AG09319 (cell line): Measurements from ENCODE around the gene SORBS1.

Source experiments
- DNase-seq: peaks from one replicate; pipeline ENCODE4 v3.0.0-alpha.2; 2010; ENCODE audit warnings: low read depth; ENCODE audit errors: extremely low read depth
- CTCF ChIP-seq: IDR thresholded peaks from 2 replicates; pipeline ENCODE4 v1.5.1; 2011; ENCODE audit warnings: low read depth, mild to moderate bottlenecking, inconsistent platforms, low read length, moderate library complexity

Gene SORBS1

GRCh38 chr10:95262763-95263518 is 298.2 kb downstream of the SORBS1 start:
- no peak for TF ChIP-seq CTCF
- DNase-seq: no peak

- TF ChIP-seq CTCF: no peak
- DNase-seq: no peak
These were observed 299.2 kb downstream of the SORBS1 start for GRCh38 chr10:95261926-95262325.
